ENCODE results near the gene NDNF.

Gene NDNF

GRCh38 chr4:121072224-121073003, at the start of gene NDNF:
TSS of gene NDNF (minus strand) at chr4:121072535. CDS start at chr4:121045837, 26,698 bp downstream.
- no peak for DNase-seq

DNA sequence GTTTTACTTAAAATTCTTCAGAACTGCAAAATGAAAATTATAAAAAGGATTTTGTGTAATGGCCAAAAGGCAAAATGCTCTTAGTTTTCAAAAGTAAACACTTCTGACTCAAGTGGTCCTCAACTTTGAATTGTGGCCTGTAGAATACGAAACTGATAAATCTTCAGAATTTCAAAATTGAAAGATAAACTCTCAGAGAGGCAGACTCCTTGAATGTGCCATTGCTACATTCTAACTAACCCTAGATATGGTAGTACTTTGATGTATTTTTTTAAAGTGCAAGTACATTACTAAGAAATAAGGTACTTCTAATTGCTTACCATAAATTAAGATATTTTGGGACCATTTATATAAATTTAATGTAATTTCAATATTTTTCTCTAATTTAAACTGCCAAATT, 47.4 kb upstream of the NDNF start:
- DNase-seq, result no peak

GRCh38 chr4:121118344-121118743, 46.0 kb upstream of the NDNF start:
- DNase-seq, result no peak

DNA sequence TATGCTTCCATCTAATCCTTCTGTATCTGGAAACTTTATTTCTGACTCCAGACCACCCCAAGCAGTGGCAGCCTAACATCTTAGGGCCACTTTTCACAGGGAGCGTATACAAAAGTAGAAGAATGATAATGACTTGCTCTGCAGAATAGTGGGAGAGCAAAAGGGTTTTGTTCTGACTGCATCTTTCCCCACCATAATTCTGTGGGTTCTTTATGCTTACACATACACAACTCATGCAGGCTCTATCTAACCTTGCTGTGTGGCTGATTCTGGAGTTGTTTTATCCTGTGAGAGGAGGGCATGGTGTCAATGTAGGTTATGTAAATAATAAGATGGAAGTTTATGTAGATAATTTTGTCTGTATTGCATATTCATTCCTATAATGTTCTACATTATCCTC, 42.4 kb upstream of the NDNF start:
- DNase-seq, result no peak

GRCh38 chr4:121112530-121112929, 40.2 kb upstream of the NDNF start:
- DNase-seq, result no peak

- no peak for DNase-seq
These were observed 36.2 kb upstream of the NDNF start for GRCh38 chr4:121108557-121108956.

- DNase-seq, result no peak
These were observed 35.2 kb upstream of the NDNF start for GRCh38 chr4:121107507-121107906.

GRCh38 chr4:121100093-121100775, 27.9 kb upstream of the NDNF start:
- DNase-seq, result no peak

DNA sequence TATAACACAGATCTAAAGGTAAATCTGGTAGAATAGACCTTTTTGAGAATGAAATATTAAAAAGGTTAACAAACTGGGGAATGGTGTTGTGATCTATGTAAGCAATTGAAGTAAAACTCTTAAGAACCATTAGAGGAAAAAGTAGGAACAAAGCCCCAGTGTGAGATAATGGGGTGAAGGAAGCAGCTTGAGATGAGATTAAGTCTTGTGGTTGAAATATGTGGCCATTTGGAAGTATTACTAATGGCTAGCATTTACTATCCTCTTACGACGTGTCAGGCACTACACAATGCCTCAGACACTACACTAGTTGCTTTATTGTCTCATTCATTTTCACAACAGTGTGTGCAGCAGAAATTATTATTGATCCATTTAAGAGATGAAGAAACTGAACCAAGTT, 25.9 kb upstream of the NDNF start:
- no peak for DNase-seq

DNA sequence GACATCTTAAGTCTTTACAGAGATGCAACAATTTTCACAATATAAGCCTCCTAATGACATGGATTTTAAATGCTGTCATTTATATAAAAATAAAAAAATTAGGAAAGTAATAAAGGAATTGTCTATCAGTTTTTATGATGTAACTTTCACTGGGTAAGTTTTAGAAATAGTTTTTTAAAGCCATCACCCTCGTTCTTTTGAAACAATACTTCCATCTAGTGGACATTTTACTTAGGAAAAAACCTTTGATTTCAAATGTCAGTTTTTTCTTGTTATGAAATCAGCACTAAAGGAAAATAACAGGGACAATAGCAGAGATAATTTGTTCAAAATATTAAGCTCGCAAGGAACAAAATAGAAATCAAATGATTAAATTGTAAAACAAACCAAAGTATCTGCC, 24.3 kb upstream of the NDNF start:
- DNase-seq, result no peak

- DNase-seq, result no peak
These were observed 23.9 kb upstream of the NDNF start for GRCh38 chr4:121096191-121096590.

- DNase-seq, result no peak
These were observed 22.1 kb upstream of the NDNF start for GRCh38 chr4:121094297-121094966.

DNA sequence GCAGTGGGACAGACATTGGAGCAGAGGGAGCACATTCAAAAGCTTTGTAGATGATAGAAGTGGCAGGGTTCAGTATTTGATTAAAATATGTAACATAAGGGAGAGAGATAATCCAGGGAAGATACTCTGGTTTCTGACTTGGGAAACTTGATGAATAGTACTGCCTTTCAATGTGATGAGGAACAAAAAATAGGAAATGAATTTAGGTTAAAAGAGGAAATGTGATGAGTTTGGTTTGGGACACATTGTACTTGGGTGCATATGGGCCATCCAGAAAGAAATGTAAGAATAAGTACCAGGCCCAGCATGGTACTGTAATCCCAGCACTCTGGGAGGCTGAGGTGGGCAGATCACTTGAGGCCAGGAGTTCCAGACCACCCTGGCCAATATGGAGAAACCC, 20.9 kb upstream of the NDNF start:
- DNase-seq, result no peak

- DNase-seq, result no peak
These were observed 19.6 kb upstream of the NDNF start for GRCh38 chr4:121091941-121092340.

- DNase-seq, result no peak
These were observed 16.5 kb upstream of the NDNF start for GRCh38 chr4:121088867-121089266.

DNA sequence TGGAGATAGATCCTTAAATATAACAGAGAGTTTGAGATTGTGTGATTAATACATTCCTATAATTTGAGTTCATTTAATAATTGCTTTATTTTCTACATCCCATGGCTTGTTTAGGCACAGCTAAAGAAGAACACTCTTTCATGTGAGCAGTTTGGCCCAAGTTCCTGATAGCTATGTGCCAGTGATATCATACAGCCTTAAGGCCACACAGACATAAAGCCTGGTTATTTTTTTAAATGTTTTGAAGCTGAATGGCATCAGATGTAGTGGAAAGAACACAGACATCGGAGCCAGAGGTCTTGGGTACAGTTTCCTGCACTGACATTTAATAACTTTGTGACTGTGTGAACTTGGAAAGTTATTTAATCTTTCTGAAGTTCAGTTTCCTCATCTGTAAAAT, 7.0 kb upstream of the NDNF start:
- no peak for DNase-seq

DNA sequence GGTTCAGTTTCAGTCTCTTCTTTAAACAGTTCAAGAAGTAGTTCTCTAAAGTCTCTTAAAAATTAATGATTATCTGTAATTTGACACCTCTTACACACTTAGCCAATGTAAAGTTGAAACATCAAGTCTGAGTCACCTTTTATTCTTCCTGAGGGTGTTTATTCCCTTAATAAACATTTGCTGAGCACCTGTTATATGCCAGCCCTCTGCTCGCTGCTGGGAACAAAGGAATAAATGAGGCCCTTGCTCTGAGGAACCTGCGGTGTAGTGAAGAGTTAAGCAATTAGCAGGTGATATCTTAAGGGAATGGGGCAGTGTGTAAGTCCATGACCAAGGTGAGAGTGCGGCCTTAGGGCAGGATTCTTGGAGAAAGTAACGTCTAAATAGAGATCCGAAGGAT, 5.2 kb upstream of the NDNF start:
- DNase-seq, result no peak

- no peak for DNase-seq
These were observed 4.1 kb upstream of the NDNF start for GRCh38 chr4:121076416-121076815.

DNA sequence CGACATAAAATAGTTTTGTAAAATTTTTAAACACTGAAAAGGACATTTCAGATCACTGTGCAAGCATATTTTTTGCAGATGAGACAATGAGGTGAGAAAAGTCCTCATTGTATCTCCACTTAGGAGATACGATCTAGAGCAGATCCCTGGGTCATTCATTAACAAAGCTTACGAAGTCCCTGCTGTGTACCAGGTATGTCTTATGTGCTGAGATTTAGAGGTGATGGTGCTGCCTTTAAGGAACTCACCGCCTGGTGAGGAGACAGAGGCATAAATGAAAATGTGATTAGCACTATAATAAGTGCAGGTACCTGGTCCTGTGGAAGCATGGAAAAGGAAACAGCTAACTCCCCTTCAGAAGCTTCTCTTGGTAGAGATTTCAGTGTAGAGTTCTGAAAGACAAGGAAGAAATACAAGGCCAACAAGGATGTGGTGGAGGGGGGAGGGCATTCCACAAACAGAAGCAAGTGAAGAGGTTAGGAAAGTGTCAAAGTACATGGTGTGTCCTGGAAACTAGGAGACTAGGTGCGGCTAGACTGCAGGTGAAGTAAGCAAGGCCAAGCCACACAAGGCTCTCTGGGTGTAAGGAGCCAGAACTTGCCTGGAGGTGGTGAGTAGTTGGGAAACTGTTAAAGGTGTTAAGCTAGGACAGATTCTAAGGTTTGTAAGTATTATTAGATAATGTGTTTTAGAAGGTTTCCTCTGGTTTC, 1.5 kb upstream of the NDNF start:
- DNase-seq, result no peak

DNA sequence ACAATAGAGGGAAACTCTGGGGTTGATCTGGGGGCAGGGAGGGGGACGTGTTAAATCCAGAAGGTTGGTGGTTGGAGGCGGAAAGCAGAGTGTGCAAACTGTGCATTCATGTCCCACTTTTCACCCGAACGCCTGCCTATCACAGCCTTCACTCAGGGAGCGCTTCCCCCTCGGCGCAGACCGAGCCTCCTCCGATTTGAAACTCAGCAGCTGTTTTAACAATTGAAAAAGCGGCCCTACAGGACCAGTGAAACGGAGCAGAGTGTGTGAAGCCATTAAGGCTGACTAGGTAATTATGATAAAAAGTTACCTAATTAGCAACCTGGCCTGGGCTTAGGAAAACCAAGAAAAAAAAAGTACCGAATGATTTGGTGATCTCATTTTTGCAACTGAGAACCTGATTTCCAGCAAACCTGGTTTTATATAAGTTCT, 685 bp upstream of the NDNF start:
- no peak for DNase-seq

DNA sequence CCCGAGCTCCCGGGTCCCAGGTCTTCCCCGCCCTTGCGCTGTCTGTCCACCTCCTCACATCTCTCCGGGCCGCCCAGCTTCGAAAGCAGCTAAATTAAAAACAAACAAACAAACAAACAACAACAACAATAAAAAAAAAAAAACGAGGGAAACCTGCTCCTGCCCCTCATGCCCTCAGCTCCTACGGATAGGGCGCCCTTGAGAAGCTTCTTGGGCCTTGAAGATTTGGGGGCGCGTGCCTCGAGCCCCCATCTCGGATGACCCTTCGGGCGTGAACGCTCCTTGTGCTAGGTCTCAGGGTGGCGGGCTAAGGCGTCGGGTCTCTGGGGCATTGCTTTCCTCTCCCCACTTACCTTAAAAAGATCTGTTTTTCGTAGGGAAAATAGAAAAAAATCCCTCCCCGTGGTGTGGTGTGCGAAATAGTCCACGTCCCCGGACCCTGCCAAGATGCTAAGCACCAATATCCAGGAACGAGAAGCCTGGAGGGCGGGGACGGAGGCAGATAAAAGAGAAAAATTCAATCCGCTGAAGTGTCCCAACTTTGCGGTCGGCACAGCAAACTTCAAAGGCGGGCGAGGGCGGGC, 603 bp downstream of the NDNF start:
- no peak for DNase-seq

DNA sequence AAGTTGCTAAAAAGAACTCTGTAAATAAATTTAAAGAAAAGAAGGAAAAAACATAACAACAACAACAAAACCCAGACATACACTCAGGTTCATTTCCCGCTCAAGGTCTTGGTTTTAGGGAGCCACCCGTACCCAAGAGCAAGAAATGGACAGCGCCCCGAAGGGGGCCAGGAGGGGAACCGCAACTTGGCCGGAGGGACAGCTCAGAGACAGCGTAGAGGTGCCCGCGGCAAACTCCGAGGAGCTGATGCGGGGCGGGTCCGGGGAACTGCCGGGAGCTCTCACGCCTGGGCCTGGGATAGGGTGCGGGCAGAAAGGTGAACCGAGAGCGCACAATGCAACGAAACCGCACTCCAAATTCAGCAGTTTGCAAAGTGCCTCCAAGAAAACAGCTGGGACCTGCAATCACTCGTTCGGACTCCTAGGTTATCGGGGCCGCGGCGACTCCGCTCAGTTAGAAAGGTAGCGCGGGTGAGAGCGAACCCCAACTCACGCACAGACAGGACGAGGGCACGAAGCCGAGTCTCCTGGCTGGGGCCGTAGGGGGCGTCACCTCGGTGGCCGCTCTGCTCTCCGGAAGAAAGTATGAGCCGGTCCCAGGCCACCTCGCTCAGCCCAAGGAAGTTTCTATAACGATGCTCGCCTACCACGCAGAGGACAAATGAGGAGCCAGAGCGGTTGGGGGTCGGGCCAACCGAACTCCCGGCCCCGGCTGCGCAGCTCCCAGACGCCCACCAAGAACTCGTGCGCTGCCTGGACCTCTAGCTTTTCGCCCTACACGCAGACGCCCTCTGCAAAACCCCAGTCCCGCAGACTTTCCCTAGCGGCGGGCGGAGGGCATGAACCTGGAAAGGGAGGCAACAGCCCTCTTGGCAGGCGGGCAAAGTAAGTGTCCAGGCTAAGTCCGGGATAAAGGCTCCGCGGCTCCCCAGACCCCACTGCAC, 1.4 kb downstream of the NDNF start:
- no peak for DNase-seq
